GM18508 (cell line): Measurements from ENCODE around the gene LAMA5.

Experiments
- ATAC-seq: cut with Tn5 transposase; IDR thresholded peaks from one replicate; pipeline ENCODE4 v1.9.1; 2021; ENCODE audit warnings: moderate number of reproducible peaks; ENCODE audit not compliant: insufficient read depth, unreplicated experiment

Gene LAMA5

GRCh38 chr20:62307226-62308101 is 59.6 kb downstream of the LAMA5 start:
- ATAC-seq, result no peak

- ATAC-seq, result no peak
Measured at GRCh38 chr20:62306414-62307187, 60.5 kb downstream of the LAMA5 start.

- ATAC-seq, result no peak
Measured at GRCh38 chr20:62305765-62306413, 61.2 kb downstream of the LAMA5 start.

GRCh38 chr20:62305149-62305764 is 61.9 kb downstream of the LAMA5 start:
- ATAC-seq, result no peak

GRCh38 chr20:62304331-62305148 is 62.6 kb downstream of the LAMA5 start:
- no peak for ATAC-seq

GRCh38 chr20:62303340-62304226 is 63.5 kb downstream of the LAMA5 start:
- ATAC-seq, result no peak

GRCh38 chr20:62303062-62303339 is 64.1 kb downstream of the LAMA5 start:
- no peak for ATAC-seq

- ATAC-seq, result peak; percentile 48
Measured at GRCh38 chr20:62302341-62303061, 64.6 kb downstream of the LAMA5 start, which contains the start of gene ADRM1. TSS of gene ADRM1 (plus strand) at chr20:62302997. CDS start at chr20:62303569, 572 bp downstream.

GRCh38 chr20:62301773-62302340 is 65.3 kb downstream of the LAMA5 start:
- no peak for ATAC-seq

- ATAC-seq, result no peak
Measured at GRCh38 chr20:62301111-62301668, 65.9 kb downstream of the LAMA5 start.

- ATAC-seq, result no peak
Measured at GRCh38 chr20:62300319-62300718, 66.8 kb downstream of the LAMA5 start.

GRCh38 chr20:62299666-62300236 is 67.4 kb downstream of the LAMA5 start:
- ATAC-seq, result no peak

GRCh38 chr20:62298577-62299249 is 68.4 kb downstream of the LAMA5 start:
- no peak for ATAC-seq

GRCh38 chr20:62297449-62298227 is 69.5 kb downstream of the LAMA5 start:
- no peak for ATAC-seq

- ATAC-seq, result no peak
Measured at GRCh38 chr20:62296724-62297448, 70.2 kb downstream of the LAMA5 start.
